Measurements from ENCODE around the gene MKNK2.
A peak's percentile ranks its signal among the peaks of the same experiment; 100 is the strongest.

MKNK2 gene

GRCh38 chr19:2027361-2027760, 23.7 kb downstream of the MKNK2 start:
- no peak for DNase-seq (ENCODE audit: low spot score)

GRCh38 chr19:2026770-2027169, 24.3 kb downstream of the MKNK2 start:
- DNase-seq (ENCODE audit: low spot score), result no peak

- no peak for DNase-seq (ENCODE audit: low spot score)
Observed at GRCh38 chr19:2022289-2022688, 28.8 kb downstream of the MKNK2 start.

GRCh38 chr19:2021453-2022140, 29.4 kb downstream of the MKNK2 start:
- DNase-seq (ENCODE audit: low spot score), result no peak

- DNase-seq (ENCODE audit: low spot score), result no peak
Observed at GRCh38 chr19:2018752-2019151, 32.3 kb downstream of the MKNK2 start.

GRCh38 chr19:2016041-2016807, 34.8 kb downstream of the MKNK2 start:
- DNase-seq (ENCODE audit: low spot score), result peak; percentile 56

GRCh38 chr19:2015608-2015950, 35.5 kb downstream of the MKNK2 start, which contains the start of gene BTBD2:
Gene BTBD2, minus strand, starts transcription at chr19:2015714. Its CDS starts 11 bp downstream, at chr19:2015703.
- DNase-seq (ENCODE audit: low spot score), result no peak

GRCh38 chr19:2014731-2015607, 36.1 kb downstream of the MKNK2 start:
- DNase-seq (ENCODE audit: low spot score), result no peak

GRCh38 chr19:2014131-2014571, 36.9 kb downstream of the MKNK2 start:
- DNase-seq (ENCODE audit: low spot score), result no peak

GRCh38 chr19:2013683-2013961, 37.4 kb downstream of the MKNK2 start:
- DNase-seq (ENCODE audit: low spot score), result no peak

GRCh38 chr19:2012941-2013682, 37.9 kb downstream of the MKNK2 start:
- DNase-seq (ENCODE audit: low spot score), result no peak

- DNase-seq (ENCODE audit: low spot score), result no peak
Observed at GRCh38 chr19:2011169-2011568, 39.9 kb downstream of the MKNK2 start.

GRCh38 chr19:2010135-2010668, 40.8 kb downstream of the MKNK2 start:
- DNase-seq (ENCODE audit: low spot score), result no peak

- DNase-seq (ENCODE audit: low spot score), result no peak
Observed at GRCh38 chr19:2003874-2004273, 47.2 kb downstream of the MKNK2 start.

GRCh38 chr19:1999856-2000515, 51.1 kb downstream of the MKNK2 start:
- no peak for DNase-seq (ENCODE audit: low spot score)

- DNase-seq (ENCODE audit: low spot score), result no peak
Observed at GRCh38 chr19:1998712-1999708, 52.0 kb downstream of the MKNK2 start.

- DNase-seq (ENCODE audit: low spot score), result no peak
Observed at GRCh38 chr19:1997353-1998233, 53.5 kb downstream of the MKNK2 start.

GRCh38 chr19:1992759-1993260, 58.2 kb downstream of the MKNK2 start:
- no peak for DNase-seq (ENCODE audit: low spot score)

Data from SW480 (cell line).